Measurements from ENCODE around the gene SIRPA.

The SIRPA gene

GRCh38 chr20:1937316-1937976 is 42.2 kb downstream of the SIRPA start:
- Histone ChIP-seq H3K4me3 (ENCODE audit: low read depth, low read length) (no peak overlapping the region), H3K4me2 (ENCODE audit: low read length) (no peak overlapping the region), H3K9me3 (ENCODE audit: control insufficient read depth, low read length) (no peaks in the 10 kb centered on the region), H3K9ac (no peak overlapping the region), H3K27me3 (ENCODE audit: control insufficient read depth, insufficient read depth, low read length) (no peaks in the 10 kb centered on the region), H3K4me1 (no peaks in the 10 kb centered on the region), H2AFZ (no peak overlapping the region), H3K27ac (no peak overlapping the region), H3K79me2 (no peaks in the 10 kb centered on the region), H3K36me3 (ENCODE audit: control insufficient read depth, insufficient read depth, low read length) (no peaks in the 10 kb centered on the region)
- no peak for TF ChIP-seq CTCF (IDR thresholded peaks at IDR 0.05)

GRCh38 chr20:1938464-1939269 is 43.5 kb downstream of the SIRPA start:
- no peak overlapping the region for H3K27ac ChIP-seq
- no peaks in the 10 kb centered on the region for H3K36me3 ChIP-seq (ENCODE audit: control insufficient read depth, insufficient read depth, low read length)
- H3K4me2 ChIP-seq (ENCODE audit: low read length): no peak overlapping the region
- H2AFZ ChIP-seq: no peak overlapping the region
- no peaks in the 10 kb centered on the region for H3K79me2 ChIP-seq
- no peaks in the 10 kb centered on the region for H3K9me3 ChIP-seq (ENCODE audit: control insufficient read depth, low read length)
- H3K4me3 ChIP-seq (ENCODE audit: low read depth, low read length): no peak overlapping the region
- no peaks in the 10 kb centered on the region for H3K4me1 ChIP-seq
- H3K27me3 ChIP-seq (ENCODE audit: control insufficient read depth, insufficient read depth, low read length): no peaks in the 10 kb centered on the region
- no peak for TF ChIP-seq CTCF (IDR thresholded peaks at IDR 0.05)
- no peak overlapping the region for H3K9ac ChIP-seq

- no peak for TF ChIP-seq CTCF (IDR thresholded peaks at IDR 0.05)
- Histone ChIP-seq H3K27me3 (ENCODE audit: control insufficient read depth, insufficient read depth, low read length) (no peaks in the 10 kb centered on the region), H3K79me2 (no peaks in the 10 kb centered on the region), H3K9me3 (ENCODE audit: control insufficient read depth, low read length) (no peaks in the 10 kb centered on the region), H3K4me2 (ENCODE audit: low read length) (no peak overlapping the region), H3K4me3 (ENCODE audit: low read depth, low read length) (no peak overlapping the region), H3K36me3 (ENCODE audit: control insufficient read depth, insufficient read depth, low read length) (no peaks in the 10 kb centered on the region), H3K4me1 (no peaks in the 10 kb centered on the region), H3K27ac (no peak overlapping the region), H2AFZ (no peak overlapping the region), H3K9ac (no peak overlapping the region)
Measured at GRCh38 chr20:1939270-1939595, 44.0 kb downstream of the SIRPA start.

GRCh38 chr20:1940581-1940980 is 45.4 kb downstream of the SIRPA start:
- H2AFZ ChIP-seq: no peak overlapping the region
- H3K27me3 ChIP-seq (ENCODE audit: control insufficient read depth, insufficient read depth, low read length): no peaks in the 10 kb centered on the region
- no peak overlapping the region for H3K9ac ChIP-seq
- no peaks in the 10 kb centered on the region for H3K4me1 ChIP-seq
- no peaks in the 10 kb centered on the region for H3K79me2 ChIP-seq
- no peak for TF ChIP-seq CTCF (IDR thresholded peaks at IDR 0.05)
- H3K9me3 ChIP-seq (ENCODE audit: control insufficient read depth, low read length): no peaks in the 10 kb centered on the region
- H3K4me3 ChIP-seq (ENCODE audit: low read depth, low read length): no peak overlapping the region
- no peak overlapping the region for H3K27ac ChIP-seq
- H3K36me3 ChIP-seq (ENCODE audit: control insufficient read depth, insufficient read depth, low read length): no peaks in the 10 kb centered on the region
- no peak overlapping the region for H3K4me2 ChIP-seq (ENCODE audit: low read length)

Data from parathyroid adenoma (tissue), 2 donors.